Hypothalamus (tissue), 51 donors: ENCODE results near the gene RASSF9.

Source experiments
- DNase-seq, 51 donors: peaks; one replicate each; lab custom pipeline; 2025; lab: John Stamatoyannopoulos, UW

The RASSF9 gene

DNA sequence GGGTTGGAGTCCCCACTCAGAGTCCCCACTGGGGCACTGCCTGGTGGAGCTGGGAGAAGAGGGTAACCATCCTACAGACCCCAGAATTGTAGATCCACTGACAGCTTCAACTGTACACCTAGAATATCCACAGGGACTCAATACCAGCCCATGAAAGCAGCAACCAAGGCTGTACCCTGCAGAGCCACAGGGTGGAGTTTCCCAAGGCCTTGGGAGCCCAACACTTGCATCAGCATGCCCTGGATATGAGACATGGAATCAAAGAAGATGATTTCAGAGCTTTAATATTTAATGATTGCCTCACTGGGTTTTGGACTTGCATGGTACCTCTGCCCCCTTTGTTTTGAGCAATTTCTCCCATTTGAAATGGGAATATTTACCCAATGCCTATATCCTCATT, 80.4 kb downstream of the RASSF9 start:
- DNase-seq, result no peak
